ENCODE results near the gene PACSIN1.

PACSIN1 gene

GRCh38 chr6:34466242-34467185 lies 638 bp downstream of the PACSIN1 start:
- Histone ChIP-seq H3K36me3 (no peaks in the 10 kb centered on the region), H3K27me3 (ENCODE audit: insufficient read depth, low read depth, severe bottlenecking) (no peaks in the 10 kb centered on the region), H3K4me3 (ENCODE audit: low read depth, low read length) (peak overlapping the region; percentile 45), H3K27ac (peak overlapping the region; percentile 66), H3K9me3 (ENCODE audit: severe bottlenecking) (no peaks in the 10 kb centered on the region)
- TF ChIP-seq, protein P1, sequence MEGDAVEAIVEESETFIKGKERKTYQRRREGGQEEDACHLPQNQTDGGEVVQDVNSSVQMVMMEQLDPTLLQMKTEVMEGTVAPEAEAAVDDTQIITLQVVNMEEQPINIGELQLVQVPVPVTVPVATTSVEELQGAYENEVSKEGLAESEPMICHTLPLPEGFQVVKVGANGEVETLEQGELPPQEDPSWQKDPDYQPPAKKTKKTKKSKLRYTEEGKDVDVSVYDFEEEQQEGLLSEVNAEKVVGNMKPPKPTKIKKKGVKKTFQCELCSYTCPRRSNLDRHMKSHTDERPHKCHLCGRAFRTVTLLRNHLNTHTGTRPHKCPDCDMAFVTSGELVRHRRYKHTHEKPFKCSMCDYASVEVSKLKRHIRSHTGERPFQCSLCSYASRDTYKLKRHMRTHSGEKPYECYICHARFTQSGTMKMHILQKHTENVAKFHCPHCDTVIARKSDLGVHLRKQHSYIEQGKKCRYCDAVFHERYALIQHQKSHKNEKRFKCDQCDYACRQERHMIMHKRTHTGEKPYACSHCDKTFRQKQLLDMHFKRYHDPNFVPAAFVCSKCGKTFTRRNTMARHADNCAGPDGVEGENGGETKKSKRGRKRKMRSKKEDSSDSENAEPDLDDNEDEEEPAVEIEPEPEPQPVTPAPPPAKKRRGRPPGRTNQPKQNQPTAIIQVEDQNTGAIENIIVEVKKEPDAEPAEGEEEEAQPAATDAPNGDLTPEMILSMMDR (IDR thresholded peaks at IDR 0.05; ENCODE audit: low read depth, low read length), result no peak
- DNase-seq, result no peak

- DNase-seq, result no peak
- TF ChIP-seq, protein P1 (IDR thresholded peaks at IDR 0.05; ENCODE audit: low read depth, low read length), result no peak
Observed at GRCh38 chr6:34468378-34468892, 2.6 kb downstream of the PACSIN1 start.

DNA sequence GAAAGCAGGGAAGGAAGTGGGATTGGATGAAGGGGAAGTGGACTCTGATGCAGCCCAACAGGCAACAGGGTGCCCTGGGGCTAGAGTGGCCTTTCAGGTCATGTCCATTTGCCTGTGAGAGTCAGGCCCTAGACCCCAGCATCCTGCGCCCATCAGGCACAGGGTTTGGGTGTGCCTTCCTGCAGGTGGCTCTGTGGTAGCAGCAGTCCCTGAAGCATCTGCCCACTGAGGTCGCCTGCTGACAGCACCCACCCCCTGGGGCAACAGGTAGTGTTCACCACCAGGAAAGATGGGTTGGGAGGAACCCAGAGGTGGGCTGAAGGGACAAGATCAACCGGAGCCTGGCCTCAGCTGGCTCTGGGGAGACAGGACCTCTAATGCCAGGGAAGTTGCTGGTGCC lies 3.6 kb downstream of the PACSIN1 start:
- TF ChIP-seq, protein P1 (IDR thresholded peaks at IDR 0.05; ENCODE audit: low read depth, low read length), result no peak
- Histone ChIP-seq H3K36me3 (no peaks in the 10 kb centered on the region), H3K9me3 (ENCODE audit: severe bottlenecking) (no peaks in the 10 kb centered on the region), H3K27ac (no peak overlapping the region), H3K27me3 (ENCODE audit: insufficient read depth, low read depth, severe bottlenecking) (no peaks in the 10 kb centered on the region), H3K4me3 (ENCODE audit: low read depth, low read length) (no peak overlapping the region)
- DNase-seq, result no peak

More at GRCh38 chr6:34468378-34468892, 2.6 kb downstream of the PACSIN1 start:
- no peaks in the 10 kb centered on the region for H3K36me3 ChIP-seq
- H3K27ac ChIP-seq, result no peak overlapping the region
- no peak overlapping the region for H3K4me3 ChIP-seq (ENCODE audit: low read depth, low read length)
- no peaks in the 10 kb centered on the region for H3K9me3 ChIP-seq (ENCODE audit: severe bottlenecking)
- no peaks in the 10 kb centered on the region for H3K27me3 ChIP-seq (ENCODE audit: insufficient read depth, low read depth, severe bottlenecking)

- DNase-seq, result no peak
- Histone ChIP-seq H3K27ac (no peak overlapping the region), H3K4me3 (ENCODE audit: low read depth, low read length) (no peak overlapping the region), H3K36me3 (no peaks in the 10 kb centered on the region), H3K9me3 (ENCODE audit: severe bottlenecking) (no peaks in the 10 kb centered on the region), H3K27me3 (ENCODE audit: insufficient read depth, low read depth, severe bottlenecking) (no peaks in the 10 kb centered on the region)
- TF ChIP-seq, protein P1 (IDR thresholded peaks at IDR 0.05; ENCODE audit: low read depth, low read length), result no peak
Observed at GRCh38 chr6:34472425-34472824, 6.5 kb downstream of the PACSIN1 start.

GRCh38 chr6:34473967-34474366 lies 8.1 kb downstream of the PACSIN1 start:
- no peak for DNase-seq
- Histone ChIP-seq H3K27me3 (ENCODE audit: insufficient read depth, low read depth, severe bottlenecking) (no peaks in the 10 kb centered on the region), H3K9me3 (ENCODE audit: severe bottlenecking) (no peaks in the 10 kb centered on the region), H3K27ac (peak overlapping the region; percentile 8; the same call in 1 of the 2 replicates), H3K36me3 (0 out of 2 replicates have a peak, but pooled peaks cover 3% of the 10 kb centered on the region), H3K4me3 (ENCODE audit: low read depth, low read length) (no peak overlapping the region)
- TF ChIP-seq, protein P1 (IDR thresholded peaks at IDR 0.05; ENCODE audit: low read depth, low read length), result no peak
